Panc1 (cell line): ENCODE measurements around the gene GRHPR.

Experiments
- POLR2AphosphoS5 ChIP-seq: IDR thresholded peaks from 2 replicates; pipeline ENCODE4 v1.6.1; 2012; ENCODE audit warnings: mild to moderate bottlenecking, low read depth, low read length, moderate library complexity
- SIN3A ChIP-seq: IDR thresholded peaks from 2 replicates; pipeline ENCODE4 v1.6.1; 2012; ENCODE audit warnings: low read depth, mild to moderate bottlenecking, low read length, moderate library complexity, borderline replicate concordance; ENCODE audit not compliant: insufficient read depth
- TCF7L2 ChIP-seq: IDR thresholded peaks from 2 replicates; pipeline ENCODE4 v1.6.1; 2011; ENCODE audit warnings: mild to moderate bottlenecking, low read depth, low read length, inconsistent platforms
- TF ChIP-seq, protein P1 (sequence below): fragments of 450-650 bp; IDR thresholded peaks from 2 replicates; pipeline ENCODE4 v1.5.1; 2017; ENCODE audit warnings: mild to moderate bottlenecking
- TF ChIP-seq, protein P2 (sequence below), 2 experiments: IDR thresholded peaks; 2 replicates each; pipeline ENCODE4 v1.6.1; 2011 to 2012; ENCODE audit warnings: low read depth in 2 of 2, control low read depth in 1 of 2, low read length in 1 of 2, mild to moderate bottlenecking in 1 of 2, moderate library complexity in 1 of 2; ENCODE audit not compliant: insufficient read depth in 1 of 2

DNA sequence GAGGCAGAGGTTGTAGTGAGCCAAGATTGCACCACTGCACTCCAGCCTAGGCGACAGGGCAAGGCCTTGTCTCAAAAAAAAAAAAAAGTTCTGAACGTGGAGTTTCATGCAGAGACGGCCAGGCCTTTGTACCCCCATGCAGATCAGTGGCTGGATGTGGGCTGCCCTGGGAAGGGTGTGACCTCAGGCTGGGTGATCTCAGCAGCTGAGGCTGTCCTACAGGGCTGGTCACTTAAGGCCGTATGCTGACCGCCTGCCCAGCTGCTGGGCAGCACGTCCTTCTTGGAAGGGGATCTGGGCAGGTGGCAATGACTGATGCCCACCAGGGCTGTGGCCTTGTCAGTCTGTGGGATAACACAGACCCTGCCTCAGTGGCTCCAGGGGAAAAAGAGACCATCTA is 37.2 kb upstream of the GRHPR start:
- TF ChIP-seq, protein P1, sequence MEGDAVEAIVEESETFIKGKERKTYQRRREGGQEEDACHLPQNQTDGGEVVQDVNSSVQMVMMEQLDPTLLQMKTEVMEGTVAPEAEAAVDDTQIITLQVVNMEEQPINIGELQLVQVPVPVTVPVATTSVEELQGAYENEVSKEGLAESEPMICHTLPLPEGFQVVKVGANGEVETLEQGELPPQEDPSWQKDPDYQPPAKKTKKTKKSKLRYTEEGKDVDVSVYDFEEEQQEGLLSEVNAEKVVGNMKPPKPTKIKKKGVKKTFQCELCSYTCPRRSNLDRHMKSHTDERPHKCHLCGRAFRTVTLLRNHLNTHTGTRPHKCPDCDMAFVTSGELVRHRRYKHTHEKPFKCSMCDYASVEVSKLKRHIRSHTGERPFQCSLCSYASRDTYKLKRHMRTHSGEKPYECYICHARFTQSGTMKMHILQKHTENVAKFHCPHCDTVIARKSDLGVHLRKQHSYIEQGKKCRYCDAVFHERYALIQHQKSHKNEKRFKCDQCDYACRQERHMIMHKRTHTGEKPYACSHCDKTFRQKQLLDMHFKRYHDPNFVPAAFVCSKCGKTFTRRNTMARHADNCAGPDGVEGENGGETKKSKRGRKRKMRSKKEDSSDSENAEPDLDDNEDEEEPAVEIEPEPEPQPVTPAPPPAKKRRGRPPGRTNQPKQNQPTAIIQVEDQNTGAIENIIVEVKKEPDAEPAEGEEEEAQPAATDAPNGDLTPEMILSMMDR = no peak
- TF ChIP-seq POLR2AphosphoS5 (no peak), SIN3A (no peak), TCF7L2 (no peak)
- TF ChIP-seq, protein P2, sequence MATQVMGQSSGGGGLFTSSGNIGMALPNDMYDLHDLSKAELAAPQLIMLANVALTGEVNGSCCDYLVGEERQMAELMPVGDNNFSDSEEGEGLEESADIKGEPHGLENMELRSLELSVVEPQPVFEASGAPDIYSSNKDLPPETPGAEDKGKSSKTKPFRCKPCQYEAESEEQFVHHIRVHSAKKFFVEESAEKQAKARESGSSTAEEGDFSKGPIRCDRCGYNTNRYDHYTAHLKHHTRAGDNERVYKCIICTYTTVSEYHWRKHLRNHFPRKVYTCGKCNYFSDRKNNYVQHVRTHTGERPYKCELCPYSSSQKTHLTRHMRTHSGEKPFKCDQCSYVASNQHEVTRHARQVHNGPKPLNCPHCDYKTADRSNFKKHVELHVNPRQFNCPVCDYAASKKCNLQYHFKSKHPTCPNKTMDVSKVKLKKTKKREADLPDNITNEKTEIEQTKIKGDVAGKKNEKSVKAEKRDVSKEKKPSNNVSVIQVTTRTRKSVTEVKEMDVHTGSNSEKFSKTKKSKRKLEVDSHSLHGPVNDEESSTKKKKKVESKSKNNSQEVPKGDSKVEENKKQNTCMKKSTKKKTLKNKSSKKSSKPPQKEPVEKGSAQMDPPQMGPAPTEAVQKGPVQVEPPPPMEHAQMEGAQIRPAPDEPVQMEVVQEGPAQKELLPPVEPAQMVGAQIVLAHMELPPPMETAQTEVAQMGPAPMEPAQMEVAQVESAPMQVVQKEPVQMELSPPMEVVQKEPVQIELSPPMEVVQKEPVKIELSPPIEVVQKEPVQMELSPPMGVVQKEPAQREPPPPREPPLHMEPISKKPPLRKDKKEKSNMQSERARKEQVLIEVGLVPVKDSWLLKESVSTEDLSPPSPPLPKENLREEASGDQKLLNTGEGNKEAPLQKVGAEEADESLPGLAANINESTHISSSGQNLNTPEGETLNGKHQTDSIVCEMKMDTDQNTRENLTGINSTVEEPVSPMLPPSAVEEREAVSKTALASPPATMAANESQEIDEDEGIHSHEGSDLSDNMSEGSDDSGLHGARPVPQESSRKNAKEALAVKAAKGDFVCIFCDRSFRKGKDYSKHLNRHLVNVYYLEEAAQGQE (IDR thresholded peaks at IDR 0.05; ENCODE audit: insufficient read depth in 1 of 2, low read depth in 2 of 2, low read length in 1 of 2) = no peak
